HG03097 (cell line): Measurements from ENCODE around the gene TFB1M.
"Not testable (repeated sequence)": the region's sequence is repeated elsewhere in the genome, so short reads cannot be mapped to it uniquely, and the experiment has no call there.

ENCODE experiments used
- ATAC-seq: cut with Tn5 transposase; IDR thresholded peaks from one replicate; pipeline ENCODE4 v1.9.1; 2021; ENCODE audit not compliant: unreplicated experiment, low FRiP score

Gene TFB1M

GRCh38 chr6:155306958-155307357 is 7.3 kb downstream of the TFB1M start:
- ATAC-seq: no peak

- ATAC-seq: no peak
Observed at GRCh38 chr6:155303361-155303870, 10.9 kb downstream of the TFB1M start.

DNA sequence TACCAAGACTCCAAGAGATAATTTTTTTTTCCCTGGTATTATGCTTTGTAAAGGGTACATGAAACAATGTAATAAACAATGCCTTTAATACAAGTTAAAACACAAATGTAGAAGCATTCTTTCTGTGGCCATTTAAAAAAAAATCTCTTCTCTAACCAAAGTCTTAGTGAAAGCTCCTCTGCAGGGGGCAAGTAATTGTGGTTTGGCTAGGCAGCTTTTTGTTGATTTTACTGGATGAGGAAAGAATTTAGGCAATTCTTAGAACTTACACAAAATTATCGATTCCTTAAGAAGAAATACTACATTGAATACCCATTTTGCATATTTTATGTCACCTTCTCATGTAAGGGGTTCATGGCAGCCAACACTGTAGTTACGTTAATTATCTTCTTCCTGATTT is 12.4 kb downstream of the TFB1M start:
- no peak for ATAC-seq

DNA sequence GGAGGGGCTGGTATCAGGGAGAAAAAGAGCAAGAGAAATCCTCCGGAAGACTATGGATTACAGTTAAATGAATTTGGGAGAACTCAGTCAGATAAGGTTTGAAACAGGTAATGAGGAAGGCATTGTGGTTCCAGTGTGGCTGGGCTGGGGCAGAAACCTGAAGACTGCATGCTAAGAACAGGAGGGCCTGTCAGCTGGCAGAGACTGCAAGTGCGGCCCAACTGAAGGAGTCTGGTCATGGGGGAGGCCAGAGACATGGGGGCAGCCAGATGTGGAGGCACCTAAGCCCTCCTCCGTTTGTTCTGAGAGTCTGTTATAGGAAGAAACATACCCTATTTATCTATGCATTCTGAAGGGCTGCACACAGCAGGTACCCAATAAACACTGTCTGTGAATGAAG is 16.6 kb downstream of the TFB1M start:
- no peak for ATAC-seq

- no peak for ATAC-seq
Observed at GRCh38 chr6:155292711-155293110, 21.6 kb downstream of the TFB1M start.

- no peak for ATAC-seq
Observed at GRCh38 chr6:155291291-155291690, 23.0 kb downstream of the TFB1M start.

DNA sequence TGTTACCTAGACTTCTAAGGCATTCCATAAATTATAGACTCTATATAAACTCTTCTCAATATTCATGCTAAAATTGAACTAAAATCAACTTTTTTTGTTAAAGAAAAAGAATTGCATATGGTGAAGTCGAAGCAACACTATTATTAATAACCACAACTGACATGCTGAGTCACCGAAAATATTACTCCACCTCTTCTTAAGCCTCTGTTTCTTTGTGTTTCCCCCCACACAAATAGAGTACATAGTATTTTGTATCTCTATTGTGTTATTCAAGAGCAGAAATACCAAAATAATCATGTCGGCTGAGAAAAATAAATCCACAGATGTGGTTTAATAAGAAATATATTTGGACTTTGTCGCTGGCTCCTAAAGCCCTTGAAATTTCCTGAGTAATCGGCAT is 23.8 kb downstream of the TFB1M start:
- ATAC-seq: no peak

- ATAC-seq: no peak
Observed at GRCh38 chr6:155287762-155288161, 26.5 kb downstream of the TFB1M start.

- ATAC-seq: no peak
Observed at GRCh38 chr6:155284775-155285174, 29.5 kb downstream of the TFB1M start.

DNA sequence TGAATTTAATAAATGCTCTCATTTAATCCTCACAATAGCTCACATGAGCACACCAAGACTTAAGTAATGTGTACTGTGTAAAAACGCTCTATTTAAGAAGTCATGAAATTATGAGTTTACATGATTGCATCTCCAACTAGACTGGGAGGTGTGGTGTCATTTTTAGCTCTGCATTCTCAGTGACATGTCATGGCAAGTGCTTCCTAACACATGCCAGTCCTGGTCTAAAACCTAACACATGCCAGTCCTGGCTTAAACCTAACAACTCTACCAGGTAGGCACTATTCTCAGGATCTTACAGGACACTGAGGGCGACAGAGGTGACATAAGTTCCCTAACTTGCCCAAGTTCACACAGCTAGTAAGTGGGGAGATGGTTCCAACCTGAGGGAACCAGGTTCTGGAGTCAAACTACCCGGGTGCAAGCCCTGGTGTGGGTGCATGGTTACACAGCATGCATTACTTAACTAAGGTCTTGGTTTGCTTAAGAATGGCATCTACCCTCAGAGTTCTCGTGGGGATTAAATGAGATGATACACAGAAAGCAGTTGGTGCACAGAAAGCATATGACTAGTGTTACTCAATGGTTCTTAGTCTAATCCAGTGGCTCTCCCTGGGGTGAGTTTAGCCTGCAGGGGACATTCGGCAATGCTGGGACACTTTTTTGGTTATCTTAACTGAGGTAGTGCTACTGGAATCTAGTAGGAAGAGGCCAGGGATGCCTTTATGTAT is 35.8 kb downstream of the TFB1M start:
- ATAC-seq: no peak

DNA sequence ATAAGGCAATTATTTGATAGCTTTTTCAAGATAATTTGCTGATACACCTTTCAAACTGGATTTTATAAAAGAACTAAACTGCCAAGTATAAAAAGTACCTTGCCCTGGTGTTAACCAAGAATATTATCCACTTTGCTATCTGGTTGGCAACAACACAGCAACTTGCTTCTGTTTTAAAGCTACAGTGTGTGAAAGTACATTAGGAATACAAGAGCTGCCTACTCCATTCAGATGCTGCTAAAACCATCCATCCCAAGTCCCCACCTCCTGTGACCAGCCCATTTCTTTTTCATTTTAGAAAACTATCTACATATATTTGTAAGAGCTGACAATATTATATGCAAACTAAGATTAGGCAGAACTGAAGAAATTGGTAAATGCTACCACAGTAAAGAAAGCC is 37.6 kb downstream of the TFB1M start:
- ATAC-seq: no peak

- no peak for ATAC-seq
Observed at GRCh38 chr6:155275808-155276480, 38.3 kb downstream of the TFB1M start.

- ATAC-seq: no peak
Observed at GRCh38 chr6:155274533-155274932, 39.8 kb downstream of the TFB1M start.

DNA sequence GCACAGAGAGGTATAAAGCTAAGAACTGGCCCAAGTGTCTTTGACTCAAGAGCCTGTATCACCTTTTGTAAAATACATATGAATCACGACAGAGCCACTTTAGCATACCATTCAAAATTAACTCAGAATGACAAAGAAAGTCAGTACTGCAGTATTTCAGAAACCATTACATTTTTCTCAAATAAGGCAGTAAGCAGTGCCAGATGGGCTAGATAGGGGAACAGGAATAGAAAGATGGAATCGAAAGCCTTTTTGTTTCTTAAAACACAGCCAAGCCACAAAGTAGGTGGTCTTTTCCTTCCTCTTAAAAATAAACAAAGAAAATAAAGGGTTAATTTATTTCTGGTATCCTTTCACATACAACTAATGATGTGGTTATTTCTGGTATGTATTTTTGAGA is 40.2 kb downstream of the TFB1M start:
- no peak for ATAC-seq

- ATAC-seq: no peak
Observed at GRCh38 chr6:155273431-155273830, 40.9 kb downstream of the TFB1M start.

- no peak for ATAC-seq
Observed at GRCh38 chr6:155272353-155273232, 41.7 kb downstream of the TFB1M start.

GRCh38 chr6:155271145-155271544 is 43.1 kb downstream of the TFB1M start:
- ATAC-seq: no peak

DNA sequence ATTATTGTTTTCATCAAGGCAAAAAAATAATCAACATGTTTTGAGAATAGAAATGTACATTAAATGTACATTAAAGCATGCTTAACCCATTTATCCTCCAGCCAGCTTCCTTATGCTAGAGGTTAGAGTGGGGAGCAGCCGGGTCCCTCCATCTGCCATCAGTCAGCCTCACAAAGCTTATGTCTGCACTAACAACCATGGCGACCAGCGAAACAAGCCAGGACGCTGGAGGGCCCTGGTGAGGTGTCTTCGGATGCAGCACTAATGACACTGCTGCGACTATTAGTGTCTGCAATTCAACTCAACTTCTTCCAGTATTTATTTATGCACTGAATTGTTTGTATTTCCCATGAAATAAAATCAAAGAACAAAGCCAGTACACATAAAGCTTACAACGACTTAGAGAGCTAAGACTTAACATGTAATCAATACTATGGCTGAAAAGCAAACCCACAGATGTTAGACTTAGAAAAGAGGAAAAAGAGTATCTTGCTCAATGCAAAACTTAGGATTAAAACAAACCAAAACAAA is 43.7 kb downstream of the TFB1M start:
- no peak for ATAC-seq

DNA sequence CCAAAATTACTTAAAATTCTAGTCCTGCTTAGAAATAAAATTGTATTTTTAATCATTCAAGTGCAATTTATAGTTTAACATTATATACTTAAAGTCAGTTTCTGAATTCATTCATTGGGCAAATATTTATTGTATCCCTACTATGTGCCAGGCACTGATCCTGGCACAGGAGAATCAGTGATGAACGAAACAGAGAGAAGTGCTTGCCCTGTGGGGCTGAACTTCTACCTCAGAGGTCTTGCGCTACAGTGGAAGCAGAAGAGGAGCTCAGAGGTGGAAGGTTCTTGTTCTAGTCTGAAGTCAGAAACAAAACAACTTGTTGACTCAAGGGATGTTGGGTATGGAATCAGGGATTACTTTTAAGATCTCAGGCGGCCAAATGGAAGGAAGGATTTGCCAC is 44.5 kb downstream of the TFB1M start:
- ATAC-seq: no peak

- not testable (repeated sequence) for ATAC-seq
Observed at GRCh38 chr6:155268088-155268867, 46.0 kb downstream of the TFB1M start.
